MM.1S (cell line): ENCODE data around the gene ATRX.

Experiments used
- DNase-seq: peaks from one replicate; pipeline ENCODE4 v3.0.0-alpha.2; 2015
- H2AFZ ChIP-seq: fragments of 300-600 bp; sonication (generic); 2 replicates; pipeline ENCODE4 v1.6.0; 2016; ENCODE audit warnings: antibody characterized with exemption, low read length
- H3F3A ChIP-seq: fragments of 300-600 bp; sonication (generic); 2 replicates; pipeline ENCODE4 v1.6.1; 2016; ENCODE audit warnings: mild to moderate bottlenecking, antibody characterized with exemption, low read length, moderate library complexity, mixed read lengths; ENCODE audit not compliant: insufficient read depth
- H3K27ac ChIP-seq: fragments of 300-600 bp; sonication (generic); 2 replicates; pipeline ENCODE4 v1.5.1; 2016; ENCODE audit warnings: mild to moderate bottlenecking, low read length
- H3K27me3 ChIP-seq: fragments of 300-600 bp; sonication (generic); replicated peaks from 2 replicates; pipeline ENCODE4 v1.6.0; 2016; ENCODE audit warnings: low read length; ENCODE audit not compliant: insufficient read depth
- H3K36me3 ChIP-seq: fragments of 300-600 bp; sonication (generic); replicated peaks from 2 replicates; pipeline ENCODE4 v1.6.1; 2016; ENCODE audit warnings: mild to moderate bottlenecking, low read length, mixed read lengths; ENCODE audit not compliant: insufficient read depth
- H3K4me1 ChIP-seq: fragments of 300-600 bp; sonication (generic); 2 replicates; pipeline ENCODE4 v1.6.1; 2016; ENCODE audit warnings: low read length, mixed read lengths
- H3K4me2 ChIP-seq: fragments of 300-600 bp; sonication (generic); 2 replicates; pipeline ENCODE4 v1.6.0; 2016; ENCODE audit warnings: low read depth, low read length
- H3K4me3 ChIP-seq: fragments of 300-600 bp; sonication (generic); 2 replicates; pipeline ENCODE4 v1.5.1; 2016; ENCODE audit warnings: low read length, mixed read lengths
- H3K79me2 ChIP-seq: fragments of 300-600 bp; sonication (generic); 2 replicates; pipeline ENCODE4 v1.6.1; 2016; ENCODE audit warnings: mixed run types, low read length, mixed read lengths
- H3K9ac ChIP-seq: fragments of 300-600 bp; sonication (generic); 2 replicates; pipeline ENCODE4 v1.6.1; 2016; ENCODE audit warnings: low read length, mixed read lengths
- H3K9me2 ChIP-seq: fragments of 300-600 bp; sonication (generic); replicated peaks from 2 replicates; pipeline ENCODE4 v1.6.1; 2016; ENCODE audit warnings: mild to moderate bottlenecking, low read length, mixed read lengths; ENCODE audit not compliant: insufficient read depth
- H3K9me3 ChIP-seq: fragments of 300-600 bp; sonication (generic); replicated peaks from 2 replicates; pipeline ENCODE4 v1.6.1; 2016; ENCODE audit warnings: mild to moderate bottlenecking, low read length, mixed read lengths; ENCODE audit not compliant: insufficient read depth
- H4K20me1 ChIP-seq: fragments of 300-600 bp; sonication (generic); 2 replicates; pipeline ENCODE4 v1.6.1; 2016; ENCODE audit warnings: mild to moderate bottlenecking, low read length, moderate library complexity, mixed read lengths; ENCODE audit not compliant: insufficient read depth
- EZH2 ChIP-seq: fragments of 300-600 bp; sonication (generic); optimal IDR thresholded peaks from 2 replicates; pipeline ENCODE3; 2017; ENCODE audit warnings: low read depth, mild to moderate bottlenecking, antibody characterized with exemption, low read length, mixed read lengths
- EZH2phosphoT487 ChIP-seq: fragments of 300-600 bp; sonication (generic); IDR thresholded peaks from 2 replicates; pipeline ENCODE4 v1.6.1; 2018; ENCODE audit warnings: antibody characterized with exemption, low read length
- TF ChIP-seq, protein P1 (sequence below): fragments of 300-600 bp; sonication (generic); IDR thresholded peaks from 2 replicates; pipeline ENCODE4 v1.5.1; 2016; ENCODE audit warnings: antibody characterized with exemption, low read length, mixed read lengths

Gene ATRX

DNA sequence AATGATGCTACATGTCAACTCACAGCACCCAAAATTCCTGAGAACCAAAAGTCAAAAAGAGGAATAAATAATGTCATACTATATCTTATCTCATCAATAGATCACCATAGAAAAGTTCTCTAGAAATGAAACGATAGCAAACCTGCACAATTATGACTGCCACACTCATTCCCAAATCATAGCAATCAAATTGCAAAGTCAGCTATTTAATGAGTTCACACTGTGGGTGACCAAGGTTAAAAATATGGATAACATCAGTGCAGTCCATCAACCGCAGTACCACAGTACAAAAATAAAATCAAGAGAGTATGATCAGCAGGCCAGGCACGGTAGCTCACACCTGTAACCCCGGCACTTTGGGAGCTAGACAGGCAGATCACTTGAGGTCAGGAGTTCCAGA is 62.3 kb downstream of the ATRX start:
- no peaks in the 10 kb centered on the region for H3K9me3 ChIP-seq
- no peak for DNase-seq

DNA sequence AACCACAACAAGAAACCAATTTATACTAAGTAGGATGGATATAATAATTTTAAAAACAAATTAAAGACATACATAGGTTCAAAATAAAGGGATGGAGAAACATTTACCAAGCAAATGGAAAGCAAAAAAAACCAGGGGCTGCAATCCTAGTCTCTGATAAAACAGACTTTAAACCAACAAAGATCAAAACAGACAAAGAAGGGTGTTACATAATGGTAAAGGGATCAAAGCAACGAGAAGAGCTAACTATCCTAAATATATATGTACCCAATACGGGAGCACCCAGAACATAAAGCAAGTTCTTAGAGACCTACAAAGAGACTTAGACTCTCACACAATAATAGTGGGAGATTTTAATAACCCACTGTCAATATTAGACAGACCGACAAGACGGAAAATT is 66.6 kb downstream of the ATRX start:
- no peak for DNase-seq
- no peaks in the 10 kb centered on the region for H3K27me3 ChIP-seq
- H3K9ac ChIP-seq = no peak overlapping the region
- H4K20me1 ChIP-seq = no peaks in the 10 kb centered on the region
- no peak overlapping the region for H3K4me2 ChIP-seq
- no peak overlapping the region for H2AFZ ChIP-seq
- no peaks in the 10 kb centered on the region for H3K9me3 ChIP-seq
- TF ChIP-seq, protein P1, sequence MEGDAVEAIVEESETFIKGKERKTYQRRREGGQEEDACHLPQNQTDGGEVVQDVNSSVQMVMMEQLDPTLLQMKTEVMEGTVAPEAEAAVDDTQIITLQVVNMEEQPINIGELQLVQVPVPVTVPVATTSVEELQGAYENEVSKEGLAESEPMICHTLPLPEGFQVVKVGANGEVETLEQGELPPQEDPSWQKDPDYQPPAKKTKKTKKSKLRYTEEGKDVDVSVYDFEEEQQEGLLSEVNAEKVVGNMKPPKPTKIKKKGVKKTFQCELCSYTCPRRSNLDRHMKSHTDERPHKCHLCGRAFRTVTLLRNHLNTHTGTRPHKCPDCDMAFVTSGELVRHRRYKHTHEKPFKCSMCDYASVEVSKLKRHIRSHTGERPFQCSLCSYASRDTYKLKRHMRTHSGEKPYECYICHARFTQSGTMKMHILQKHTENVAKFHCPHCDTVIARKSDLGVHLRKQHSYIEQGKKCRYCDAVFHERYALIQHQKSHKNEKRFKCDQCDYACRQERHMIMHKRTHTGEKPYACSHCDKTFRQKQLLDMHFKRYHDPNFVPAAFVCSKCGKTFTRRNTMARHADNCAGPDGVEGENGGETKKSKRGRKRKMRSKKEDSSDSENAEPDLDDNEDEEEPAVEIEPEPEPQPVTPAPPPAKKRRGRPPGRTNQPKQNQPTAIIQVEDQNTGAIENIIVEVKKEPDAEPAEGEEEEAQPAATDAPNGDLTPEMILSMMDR = no peak
- TF ChIP-seq EZH2 = no peak
- no peak for TF ChIP-seq EZH2phosphoT487
- H3F3A ChIP-seq = no peaks in the 10 kb centered on the region
- no peak overlapping the region for H3K4me3 ChIP-seq
- H3K27ac ChIP-seq = no peak overlapping the region
- H3K36me3 ChIP-seq = no peaks in the 10 kb centered on the region
- H3K79me2 ChIP-seq = peaks cover 59% of the 10 kb centered on the region
- H3K4me1 ChIP-seq = no peaks in the 10 kb centered on the region
- no peaks in the 10 kb centered on the region for H3K9me2 ChIP-seq

More for the DNA sequence above, 62.3 kb downstream of the ATRX start:
- no peaks in the 10 kb centered on the region for H3F3A ChIP-seq
- no peak overlapping the region for H2AFZ ChIP-seq
- no peak overlapping the region for H3K27ac ChIP-seq
- no peak overlapping the region for H3K4me3 ChIP-seq
- H4K20me1 ChIP-seq = no peaks in the 10 kb centered on the region
- H3K4me2 ChIP-seq = no peak overlapping the region
- H3K4me1 ChIP-seq = no peaks in the 10 kb centered on the region
- H3K36me3 ChIP-seq = no peaks in the 10 kb centered on the region
- no peaks in the 10 kb centered on the region for H3K27me3 ChIP-seq
- TF ChIP-seq, protein P1 = no peak
- no peak for TF ChIP-seq EZH2
- no peak for TF ChIP-seq EZH2phosphoT487
- no peaks in the 10 kb centered on the region for H3K9me2 ChIP-seq
- no peak overlapping the region for H3K9ac ChIP-seq
- peaks cover 70% of the 10 kb centered on the region for H3K79me2 ChIP-seq

DNA sequence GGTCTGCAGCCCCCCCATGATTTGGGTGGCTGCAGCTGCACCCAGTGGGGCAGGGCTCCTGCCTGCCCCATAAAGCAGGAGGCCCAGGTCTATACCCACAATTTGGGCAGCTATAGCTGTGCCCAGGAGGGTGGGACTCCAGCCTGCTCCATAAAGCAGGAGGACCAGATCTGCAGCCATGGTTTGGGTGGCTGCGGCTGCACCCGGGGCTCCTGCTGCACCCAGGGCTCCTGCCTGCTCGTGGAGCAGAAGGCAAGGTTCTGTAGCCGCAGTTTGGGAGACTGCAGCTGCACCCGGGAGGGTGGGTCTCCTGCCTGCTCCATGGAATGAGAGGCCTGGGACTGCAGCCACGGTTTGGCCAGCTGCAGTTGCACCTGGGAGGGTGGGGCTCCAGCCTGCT is 81.1 kb downstream of the ATRX start:
- Histone ChIP-seq H3K4me3 (no peak overlapping the region), H3K36me3 (no peaks in the 10 kb centered on the region), H3K9ac (no peak overlapping the region), H3K27ac (no peak overlapping the region), H4K20me1 (no peaks in the 10 kb centered on the region), H3K79me2 (peaks cover 51% of the 10 kb centered on the region), H2AFZ (no peak overlapping the region), H3K9me2 (no peaks in the 10 kb centered on the region), H3F3A (no peaks in the 10 kb centered on the region), H3K27me3 (no peaks in the 10 kb centered on the region), H3K9me3 (no peaks in the 10 kb centered on the region), H3K4me2 (no peak overlapping the region), H3K4me1 (0 out of 2 replicates have a peak, but pooled peaks cover 3% of the 10 kb centered on the region)
- DNase-seq = no peak
- TF ChIP-seq EZH2phosphoT487 = no peak
- no peak for TF ChIP-seq EZH2
- TF ChIP-seq, protein P1 = no peak
